ENCODE results near the gene FAM47E.

GRCh38 chr4:76207549-76207948 lies 44.0 kb upstream of the FAM47E start:
- TF ChIP-seq CTCF (conservative IDR thresholded peaks at IDR 0.05) (no peak), ZFX (IDR thresholded peaks at IDR 0.05) (no peak)

Data from C4-2B (cell line).